NCI-H2196 (cell line): ENCODE data around the gene CCNL1.

Source experiments
- DNase-seq: peaks from one replicate; lab custom pipeline; 2025; ENCODE audit not compliant: unreplicated experiment; lab: John Stamatoyannopoulos, UW

The CCNL1 gene

DNA sequence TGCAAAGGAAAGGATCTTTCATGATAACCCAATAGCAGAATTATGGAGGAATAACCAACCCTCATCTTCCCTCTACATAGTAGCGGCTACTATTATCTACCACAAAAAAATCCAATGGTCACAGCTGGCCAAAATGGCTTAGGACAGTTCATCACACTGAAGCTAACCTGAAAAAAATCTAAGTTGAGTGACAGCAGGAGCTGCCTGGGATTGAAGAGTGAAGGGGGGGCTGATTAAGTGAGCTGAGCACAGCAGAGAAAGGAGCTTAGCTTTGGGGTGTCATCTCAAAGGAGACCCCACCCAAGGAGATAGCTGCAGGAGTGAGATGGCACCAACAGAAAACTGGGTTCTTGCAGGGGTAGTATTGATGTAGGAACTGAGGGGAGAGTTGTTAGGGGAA lies 33.6 kb downstream of the CCNL1 start:
- no peak for DNase-seq

DNA sequence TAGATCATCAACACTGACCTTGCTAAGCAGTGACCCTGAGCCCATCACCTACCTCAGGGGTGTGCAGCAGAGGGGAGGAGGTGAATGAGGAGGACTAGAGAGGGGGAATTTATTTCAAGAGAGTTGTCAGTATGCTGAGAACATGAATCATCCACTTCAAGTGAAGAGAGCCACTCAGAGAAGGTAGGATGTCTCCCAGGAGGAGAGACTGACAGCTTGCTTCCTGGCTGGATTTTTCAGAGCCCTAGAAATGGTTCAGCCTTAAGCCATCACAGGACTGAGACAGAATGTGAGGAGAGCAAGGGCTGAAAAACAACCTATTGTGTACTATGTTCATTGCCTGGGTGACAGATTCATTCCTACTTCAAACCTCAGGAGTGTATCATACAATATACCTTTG lies 34.8 kb downstream of the CCNL1 start:
- no peak for DNase-seq

DNA sequence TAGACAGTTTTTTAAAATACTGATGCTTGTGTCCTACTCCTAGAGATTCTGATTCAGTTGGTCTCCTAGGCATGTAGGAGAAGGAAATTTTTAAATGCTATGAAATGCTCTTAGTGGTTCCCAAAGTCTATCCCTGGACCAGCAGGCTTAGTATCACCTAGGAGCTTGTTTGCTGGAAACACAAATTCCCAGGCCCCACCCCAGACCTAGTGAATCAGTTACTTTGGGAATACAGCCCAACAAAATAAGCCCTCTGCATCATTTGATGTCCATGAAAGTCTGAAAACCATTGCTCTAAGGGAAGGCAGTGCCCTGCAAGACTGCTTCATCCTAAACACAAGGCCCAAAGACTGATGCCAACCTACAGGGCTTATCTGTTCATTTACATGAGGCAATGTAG lies 36.3 kb downstream of the CCNL1 start:
- no peak for DNase-seq

DNA sequence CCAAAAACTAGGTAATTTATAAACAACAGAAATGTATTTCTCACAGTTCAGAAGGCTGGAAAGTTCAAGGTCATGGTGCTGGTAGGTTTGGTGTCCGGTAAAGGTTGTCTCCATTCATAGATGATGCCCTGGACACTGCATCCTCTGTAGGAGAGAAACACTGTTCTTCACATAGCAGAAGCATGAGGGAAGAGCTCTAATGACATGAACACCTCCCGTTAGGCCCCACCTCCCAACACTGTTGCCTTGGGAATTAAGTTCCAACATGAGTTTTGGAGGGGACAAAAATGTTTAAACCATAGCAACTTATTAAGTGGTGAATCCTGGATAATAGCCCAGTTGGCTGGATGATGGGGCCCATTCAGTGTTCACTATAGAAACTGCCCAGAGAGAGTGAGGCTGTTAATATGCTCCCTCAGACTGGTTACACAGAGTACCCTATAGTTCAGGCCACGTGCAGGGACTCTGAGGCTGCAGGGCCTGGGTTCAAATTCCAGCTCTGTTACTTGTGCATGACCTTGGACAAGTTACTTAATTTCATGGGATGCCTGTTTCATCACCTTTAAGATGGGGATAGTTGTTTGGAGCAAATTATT lies 37.0 kb downstream of the CCNL1 start:
- no peak for DNase-seq

- DNase-seq, result no peak
Observed at GRCh38 chr3:157122116-157122515, 37.8 kb downstream of the CCNL1 start.

DNA sequence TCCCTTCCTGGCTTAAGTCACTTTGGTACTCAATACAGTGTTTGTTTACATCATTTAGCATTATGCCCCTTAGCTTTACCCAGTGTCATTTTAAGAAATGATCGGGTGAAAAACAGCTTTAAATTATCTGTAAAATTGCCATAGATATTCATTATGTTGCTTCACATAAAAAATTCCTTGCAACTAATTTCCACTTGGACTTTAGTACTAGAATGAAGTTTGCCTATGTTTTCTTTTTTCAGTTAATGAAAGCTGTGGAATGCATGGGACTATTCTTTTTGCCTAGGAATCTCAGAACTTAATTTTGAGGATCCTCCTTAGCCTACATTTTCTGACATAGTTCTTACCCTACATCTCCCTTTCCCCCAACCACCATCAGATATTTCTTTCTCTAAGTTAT lies 38.4 kb downstream of the CCNL1 start:
- DNase-seq, result no peak

- DNase-seq, result no peak
Observed at GRCh38 chr3:157120071-157120892, 39.7 kb downstream of the CCNL1 start.

- no peak for DNase-seq
Observed at GRCh38 chr3:157119369-157119951, 40.5 kb downstream of the CCNL1 start.

DNA sequence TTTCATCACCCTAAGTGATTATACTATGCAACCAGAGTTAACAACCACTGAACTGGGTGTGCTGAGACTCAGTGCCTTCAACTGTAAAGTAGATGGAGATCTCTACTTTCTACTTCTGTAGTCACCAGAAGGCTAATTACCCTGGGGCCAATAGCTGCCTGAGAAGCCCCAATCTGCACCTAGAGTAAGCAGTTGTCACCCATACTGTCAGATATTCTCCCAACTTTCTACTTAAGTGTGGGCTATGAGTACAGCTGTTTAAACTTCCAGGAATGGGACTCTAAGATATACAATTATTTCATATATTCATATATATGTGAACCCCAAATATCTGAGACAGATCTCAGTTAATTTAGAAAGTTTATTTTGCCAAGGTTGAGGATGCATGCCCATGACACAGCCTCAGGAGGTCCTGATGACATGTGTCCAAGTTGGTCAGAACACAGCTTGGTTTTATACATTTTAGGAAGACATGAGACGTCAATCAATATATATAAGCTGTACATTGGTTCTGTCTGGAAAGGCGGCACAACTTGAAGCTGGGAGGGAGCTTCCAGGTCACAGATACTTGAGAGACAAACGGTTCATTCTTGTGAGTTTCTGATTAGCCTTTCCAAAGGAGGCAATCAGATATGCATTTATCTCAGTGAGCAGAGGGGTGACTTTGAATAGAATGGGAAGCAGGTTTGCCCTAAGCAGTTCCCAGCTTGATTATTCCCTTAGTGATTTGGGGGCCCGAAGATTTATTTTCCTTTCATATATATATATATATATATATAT lies 41.9 kb downstream of the CCNL1 start:
- DNase-seq, result no peak

DNA sequence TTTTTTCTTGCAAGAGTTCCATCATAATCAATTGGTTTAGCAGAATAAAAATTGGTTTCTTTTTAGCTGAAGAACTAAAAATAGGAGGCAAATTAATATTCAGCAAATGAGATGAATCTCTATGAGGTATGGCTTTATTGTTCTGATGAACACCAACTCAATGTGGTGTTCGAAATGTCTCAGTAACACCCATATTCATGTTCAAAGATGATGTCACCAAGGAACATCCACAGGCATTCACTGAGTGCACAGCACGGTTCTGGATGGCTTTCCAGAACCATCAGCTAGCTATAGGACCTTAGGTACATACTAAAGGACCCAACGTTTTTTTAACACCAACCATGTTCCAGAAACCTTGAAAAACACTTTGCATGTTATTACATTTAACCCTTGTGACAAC lies 42.7 kb downstream of the CCNL1 start:
- no peak for DNase-seq

- no peak for DNase-seq
Observed at GRCh38 chr3:157116017-157116416, 43.9 kb downstream of the CCNL1 start.

DNA sequence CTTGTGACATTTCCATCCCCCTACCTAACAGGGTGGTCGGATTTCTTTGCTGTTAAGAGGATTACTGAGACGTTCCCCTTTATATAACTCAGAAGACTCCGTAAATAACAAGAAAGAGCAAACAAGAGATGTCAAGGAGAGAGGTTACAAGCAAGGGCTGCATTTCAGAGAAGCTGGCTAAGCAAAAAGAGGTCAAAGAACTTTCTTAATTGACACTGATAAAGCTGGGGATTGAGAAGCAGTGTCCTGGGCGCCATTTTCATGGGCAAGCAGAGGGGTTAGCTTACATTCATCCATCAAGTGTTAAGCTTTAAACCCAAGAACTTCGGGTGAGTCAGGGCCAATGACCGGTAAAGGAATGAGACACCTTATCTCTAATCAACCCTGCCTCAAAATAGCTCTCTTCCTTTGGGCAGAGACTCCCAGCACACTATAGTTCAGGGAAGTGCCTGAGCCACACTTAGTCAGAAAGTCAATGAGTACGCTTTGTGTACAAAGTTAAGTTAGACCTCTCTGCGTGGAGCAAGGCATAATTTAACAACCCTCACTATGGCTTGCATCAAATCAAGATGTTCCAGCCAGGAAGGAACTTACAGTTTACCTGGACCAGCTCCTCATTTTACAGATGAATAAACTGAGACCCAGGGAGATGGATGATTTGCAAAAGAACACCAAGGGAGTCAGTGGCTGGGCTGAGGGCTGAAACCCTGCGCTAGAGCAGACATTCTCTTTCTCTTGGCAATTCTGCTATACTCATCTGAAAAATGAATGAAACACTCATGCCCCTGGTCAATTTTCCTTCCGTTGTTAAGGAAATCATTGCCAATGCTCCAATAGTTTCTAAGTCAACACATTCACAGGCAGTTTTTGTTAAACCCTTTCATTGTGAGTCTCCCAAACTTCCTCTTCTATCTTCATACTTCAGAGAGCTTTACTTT lies 44.6 kb downstream of the CCNL1 start:
- DNase-seq, result no peak

DNA sequence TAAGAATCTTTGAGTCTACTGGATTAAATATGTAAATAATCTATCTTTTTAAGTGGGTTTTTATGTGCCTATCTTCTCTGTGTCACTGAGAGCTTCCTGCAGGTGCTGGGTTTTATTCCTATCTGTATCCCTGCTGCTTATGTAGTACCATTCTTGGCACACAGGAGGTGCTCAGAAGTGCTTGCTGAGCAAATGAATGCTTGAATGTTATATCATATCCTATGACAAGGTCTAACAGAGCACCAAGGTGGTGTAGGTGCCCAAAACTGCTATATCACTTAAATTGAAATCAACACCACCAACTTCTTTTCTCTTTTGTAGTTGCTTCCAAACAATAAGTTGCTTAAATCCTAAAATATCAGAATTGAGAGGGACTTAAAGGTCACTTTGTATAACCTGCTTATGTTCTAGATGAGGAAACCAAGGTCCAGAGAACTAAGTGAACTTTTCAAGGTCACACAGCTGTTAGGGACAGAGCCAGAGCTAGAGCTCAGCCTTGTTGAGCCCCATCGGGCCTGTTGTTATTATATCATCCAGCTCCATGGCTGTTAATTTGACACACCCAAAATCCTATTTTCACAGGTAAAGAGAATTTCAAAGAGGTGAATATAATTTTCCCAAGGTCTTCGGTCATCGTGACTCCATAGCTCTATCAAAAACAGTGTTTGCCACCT lies 46.0 kb downstream of the CCNL1 start:
- peak; percentile 37 for DNase-seq

GRCh38 chr3:157112536-157112935 lies 47.4 kb downstream of the CCNL1 start:
- no peak for DNase-seq

DNA sequence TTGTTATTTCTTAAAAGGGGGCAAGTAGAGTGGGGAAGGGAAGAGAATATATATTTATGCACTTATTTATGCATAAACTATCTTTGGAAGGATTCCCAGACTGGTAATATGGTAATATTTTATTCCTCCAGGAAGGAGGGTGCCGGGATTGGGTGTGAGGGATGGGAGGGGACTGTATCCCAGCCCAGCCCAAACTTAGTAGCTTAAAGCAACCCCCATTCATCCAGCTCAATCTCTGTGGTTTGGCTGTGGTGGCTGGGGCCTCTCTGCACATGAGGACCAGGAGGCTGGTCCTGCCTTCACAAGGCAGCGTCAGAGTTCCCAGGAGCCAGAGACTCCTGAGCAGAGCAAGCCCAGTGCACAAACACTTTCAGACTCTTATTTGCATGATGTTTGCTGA lies 48.4 kb downstream of the CCNL1 start:
- DNase-seq, result no peak

GRCh38 chr3:157110761-157111278 lies 49.1 kb downstream of the CCNL1 start:
- no peak for DNase-seq

- no peak for DNase-seq
Observed at GRCh38 chr3:157109267-157110141, 50.4 kb downstream of the CCNL1 start.

- DNase-seq, result no peak
Observed at GRCh38 chr3:157107644-157108133, 52.3 kb downstream of the CCNL1 start.

DNA sequence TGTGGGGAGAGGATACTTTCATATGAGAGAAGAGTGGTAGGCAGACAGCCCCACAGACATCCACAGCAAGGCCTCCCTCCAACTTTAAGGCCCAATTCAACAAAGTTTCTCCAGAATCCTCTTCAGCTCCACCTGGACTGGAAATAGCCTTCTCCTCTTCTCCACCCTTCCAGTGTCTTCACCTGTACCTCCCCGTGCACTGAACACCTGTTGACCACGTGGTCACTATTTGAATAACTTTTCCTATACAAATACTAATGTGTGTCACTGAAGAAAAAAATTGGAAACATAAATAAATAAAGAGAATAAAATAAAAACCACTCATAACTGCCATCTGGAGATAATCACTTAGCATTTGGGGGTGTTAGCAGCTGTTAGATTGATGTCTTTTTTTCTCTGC lies 52.9 kb downstream of the CCNL1 start:
- DNase-seq, result peak; percentile 47
